ENCODE measurements around the gene ASGR1.

DNA sequence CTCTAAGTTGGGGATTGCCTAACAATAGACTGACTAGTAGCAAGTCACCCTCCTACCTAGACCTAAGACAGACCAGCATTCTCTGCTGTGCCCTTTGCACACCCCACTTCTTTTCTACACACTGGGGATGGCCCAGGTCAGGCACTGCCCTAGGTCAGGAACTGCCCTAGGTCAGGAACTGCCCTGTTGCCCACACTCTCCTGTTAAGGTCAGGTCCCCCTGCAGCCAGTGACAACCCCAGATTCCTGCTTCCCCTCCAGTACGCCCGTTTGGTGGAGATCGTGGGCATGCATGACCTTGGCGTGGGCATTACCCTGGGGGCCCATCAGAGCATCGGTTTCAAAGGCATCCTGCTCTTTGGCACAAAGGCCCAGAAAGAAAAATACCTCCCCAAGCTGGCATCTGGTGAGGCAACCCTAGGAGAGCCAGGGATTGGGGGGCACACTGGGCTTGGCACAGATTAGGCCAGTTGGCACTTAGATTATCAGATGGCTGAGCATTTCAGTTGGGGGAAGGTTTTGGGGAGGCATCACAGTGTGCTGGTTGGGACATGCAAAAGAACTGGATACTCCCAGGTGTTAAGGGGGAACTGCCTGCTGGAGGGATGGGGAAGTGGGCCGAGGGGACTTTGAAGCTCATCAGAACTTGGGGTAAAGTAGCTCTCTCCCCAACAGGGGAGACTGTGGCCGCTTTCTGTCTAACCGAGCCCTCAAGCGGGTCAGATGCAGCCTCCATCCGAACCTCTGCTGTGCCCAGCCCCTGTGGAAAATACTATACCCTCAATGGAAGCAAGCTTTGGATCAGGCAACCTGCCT, 42.3 kb upstream of the ASGR1 start:
- TF ChIP-seq POLR2A (IDR thresholded peaks at IDR 0.05): no peak
- TF ChIP-seq, protein P1, sequence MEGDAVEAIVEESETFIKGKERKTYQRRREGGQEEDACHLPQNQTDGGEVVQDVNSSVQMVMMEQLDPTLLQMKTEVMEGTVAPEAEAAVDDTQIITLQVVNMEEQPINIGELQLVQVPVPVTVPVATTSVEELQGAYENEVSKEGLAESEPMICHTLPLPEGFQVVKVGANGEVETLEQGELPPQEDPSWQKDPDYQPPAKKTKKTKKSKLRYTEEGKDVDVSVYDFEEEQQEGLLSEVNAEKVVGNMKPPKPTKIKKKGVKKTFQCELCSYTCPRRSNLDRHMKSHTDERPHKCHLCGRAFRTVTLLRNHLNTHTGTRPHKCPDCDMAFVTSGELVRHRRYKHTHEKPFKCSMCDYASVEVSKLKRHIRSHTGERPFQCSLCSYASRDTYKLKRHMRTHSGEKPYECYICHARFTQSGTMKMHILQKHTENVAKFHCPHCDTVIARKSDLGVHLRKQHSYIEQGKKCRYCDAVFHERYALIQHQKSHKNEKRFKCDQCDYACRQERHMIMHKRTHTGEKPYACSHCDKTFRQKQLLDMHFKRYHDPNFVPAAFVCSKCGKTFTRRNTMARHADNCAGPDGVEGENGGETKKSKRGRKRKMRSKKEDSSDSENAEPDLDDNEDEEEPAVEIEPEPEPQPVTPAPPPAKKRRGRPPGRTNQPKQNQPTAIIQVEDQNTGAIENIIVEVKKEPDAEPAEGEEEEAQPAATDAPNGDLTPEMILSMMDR (IDR thresholded peaks at IDR 0.05): no peak
